HG02870 (cell line): Measurements from ENCODE around the gene ATG101.
A peak's percentile ranks its signal among the peaks of the same experiment; 100 is the strongest.

Experiments
- ATAC-seq: cut with Tn5 transposase; IDR thresholded peaks from one replicate; pipeline ENCODE4 v1.9.1; 2021; ENCODE audit warnings: mild to moderate bottlenecking, moderate library complexity; ENCODE audit not compliant: unreplicated experiment

Gene ATG101

GRCh38 chr12:52041695-52042123, 28.1 kb upstream of the ATG101 start:
- ATAC-seq, result no peak

- ATAC-seq, result no peak
Observed at GRCh38 chr12:52042706-52043385, 26.9 kb upstream of the ATG101 start.

DNA sequence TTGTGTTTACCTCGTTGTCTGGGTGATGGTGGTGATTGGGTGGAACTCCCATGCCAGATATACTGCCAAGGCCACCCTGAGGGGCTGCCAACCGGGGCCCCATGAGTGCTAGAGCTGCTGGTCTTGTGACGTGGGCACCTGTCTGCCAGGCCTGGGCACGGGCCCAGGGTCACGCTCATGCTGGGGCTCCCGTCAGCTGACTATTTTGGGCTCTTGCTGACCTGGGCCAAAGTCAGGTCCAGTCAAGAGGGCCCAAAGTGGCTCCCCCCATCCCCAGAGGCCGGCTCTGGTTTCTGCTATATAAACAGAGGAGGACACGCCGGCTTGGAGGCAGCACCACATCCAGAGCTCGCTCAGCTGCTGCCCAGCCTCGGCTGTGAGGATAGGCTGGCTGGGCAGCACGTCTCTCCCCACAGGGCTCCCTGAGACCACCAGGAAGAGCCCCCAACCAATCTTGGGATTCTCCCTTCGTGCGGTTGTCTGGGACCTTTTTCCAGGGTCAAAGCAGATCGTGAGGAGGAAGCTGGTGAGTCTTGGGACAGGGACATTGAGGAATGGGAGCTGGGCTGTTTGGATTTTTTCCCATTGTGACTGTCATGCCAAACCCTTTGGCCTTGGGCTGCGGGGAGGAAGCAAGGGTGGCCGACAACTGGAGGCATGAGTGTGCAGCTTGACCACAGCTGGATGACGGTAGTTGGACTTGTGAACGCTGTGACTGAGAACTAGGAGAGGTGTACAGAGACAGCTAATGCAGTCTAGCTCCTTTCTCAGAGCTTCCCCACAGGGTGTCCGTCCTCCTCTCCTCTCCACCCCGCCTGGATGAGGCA, 26.2 kb upstream of the ATG101 start:
- ATAC-seq, result no peak

DNA sequence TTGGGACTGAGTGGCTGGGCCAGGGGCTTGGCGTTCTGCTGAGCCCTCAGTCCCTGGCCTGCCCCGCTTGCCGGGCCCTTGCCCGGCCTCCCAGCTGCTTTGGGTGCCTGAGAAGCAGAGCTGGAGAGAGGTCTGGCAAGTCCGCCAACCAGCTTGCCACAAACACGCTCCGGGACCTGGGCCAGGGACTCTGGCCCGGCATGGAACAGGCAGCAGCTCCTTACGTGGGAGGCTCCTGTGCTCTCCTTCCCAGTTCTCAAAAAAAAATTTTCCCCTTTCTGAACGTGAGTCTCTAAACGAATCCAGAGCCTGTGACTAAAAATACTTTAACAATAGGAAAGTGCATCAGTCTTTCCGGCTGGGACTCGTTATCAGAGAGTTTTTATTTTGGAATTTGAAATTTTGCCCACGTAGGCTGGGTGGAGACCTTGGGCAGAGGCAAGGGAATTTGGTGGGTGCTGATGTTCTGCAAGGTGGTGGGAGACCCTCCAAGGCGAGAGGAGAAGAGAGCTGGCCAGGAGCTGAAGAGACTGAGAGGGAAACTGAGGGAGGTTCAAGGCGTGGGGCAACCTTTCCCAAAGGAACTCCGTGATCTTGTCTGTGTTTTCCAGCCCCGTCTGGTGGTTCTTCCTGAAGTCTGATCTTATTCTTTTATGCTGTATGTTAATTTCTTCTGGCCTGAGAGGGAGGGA, 25.3 kb upstream of the ATG101 start:
- ATAC-seq, result no peak

DNA sequence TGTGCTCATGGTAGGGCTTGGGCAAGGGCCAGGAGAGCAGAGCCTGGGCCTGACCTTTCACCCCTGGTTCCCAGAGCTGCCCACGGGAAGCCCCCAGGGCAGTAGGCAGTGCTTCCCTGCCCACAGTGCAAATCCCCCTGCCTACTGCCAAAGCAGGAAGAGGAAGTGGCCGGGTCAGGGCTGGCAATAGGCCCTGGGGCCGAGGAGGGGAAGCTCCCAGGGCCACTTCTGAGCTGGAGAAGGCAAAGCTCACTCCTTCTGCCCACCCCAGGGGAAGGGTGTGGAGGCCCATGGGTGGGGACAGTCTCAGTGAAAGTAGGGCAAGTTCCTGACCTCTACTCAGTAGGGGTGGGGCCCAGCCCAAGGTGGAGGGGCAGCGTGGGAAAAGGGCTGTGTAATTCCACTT, 24.0 kb upstream of the ATG101 start:
- no peak for ATAC-seq

GRCh38 chr12:52046859-52047258, 22.9 kb upstream of the ATG101 start:
- no peak for ATAC-seq

GRCh38 chr12:52049286-52049685, 20.5 kb upstream of the ATG101 start:
- no peak for ATAC-seq

GRCh38 chr12:52049688-52050087, 20.1 kb upstream of the ATG101 start:
- no peak for ATAC-seq

DNA sequence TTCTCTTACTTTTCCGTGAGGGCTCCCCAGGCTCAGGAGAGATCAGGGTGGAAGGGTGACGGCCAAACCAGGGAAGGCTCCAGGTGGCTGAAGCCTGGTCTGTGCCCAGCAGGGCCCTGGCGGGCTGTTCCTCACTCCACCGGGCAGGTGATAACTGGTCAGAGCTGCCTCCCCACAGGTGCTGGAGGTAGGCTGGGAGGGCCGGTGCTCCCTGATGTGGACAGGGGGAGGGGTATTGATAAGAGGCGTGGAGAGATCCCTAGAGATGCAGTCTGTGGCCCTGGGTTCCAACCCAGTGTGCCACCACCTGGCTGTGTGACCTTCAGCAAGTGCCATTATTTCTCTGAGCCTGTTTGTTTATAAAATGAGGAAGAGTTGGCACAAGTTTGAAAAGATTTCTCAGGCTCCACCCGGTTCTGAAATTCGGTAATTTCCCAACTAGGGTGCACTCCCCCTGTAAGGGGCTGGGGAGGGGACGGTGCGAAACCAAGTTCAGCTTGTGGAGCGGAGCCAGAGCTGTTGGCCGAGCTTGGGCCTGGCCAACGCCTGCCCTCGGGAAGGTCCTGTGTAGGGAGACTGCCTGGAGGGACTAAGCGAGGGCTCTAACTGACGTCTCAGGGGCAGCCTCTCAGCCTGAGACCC, 19.5 kb upstream of the ATG101 start:
- no peak for ATAC-seq

- ATAC-seq, result peak; percentile 73
Observed at GRCh38 chr12:52050758-52051541, 18.8 kb upstream of the ATG101 start, which contains the start of gene NR4A1. Gene NR4A1, plus strand, starts transcription at chr12:52051442. Its CDS starts 2,887 bp downstream, at chr12:52054329.

GRCh38 chr12:52052468-52053186, 17.2 kb upstream of the ATG101 start:
- ATAC-seq, result no peak

DNA sequence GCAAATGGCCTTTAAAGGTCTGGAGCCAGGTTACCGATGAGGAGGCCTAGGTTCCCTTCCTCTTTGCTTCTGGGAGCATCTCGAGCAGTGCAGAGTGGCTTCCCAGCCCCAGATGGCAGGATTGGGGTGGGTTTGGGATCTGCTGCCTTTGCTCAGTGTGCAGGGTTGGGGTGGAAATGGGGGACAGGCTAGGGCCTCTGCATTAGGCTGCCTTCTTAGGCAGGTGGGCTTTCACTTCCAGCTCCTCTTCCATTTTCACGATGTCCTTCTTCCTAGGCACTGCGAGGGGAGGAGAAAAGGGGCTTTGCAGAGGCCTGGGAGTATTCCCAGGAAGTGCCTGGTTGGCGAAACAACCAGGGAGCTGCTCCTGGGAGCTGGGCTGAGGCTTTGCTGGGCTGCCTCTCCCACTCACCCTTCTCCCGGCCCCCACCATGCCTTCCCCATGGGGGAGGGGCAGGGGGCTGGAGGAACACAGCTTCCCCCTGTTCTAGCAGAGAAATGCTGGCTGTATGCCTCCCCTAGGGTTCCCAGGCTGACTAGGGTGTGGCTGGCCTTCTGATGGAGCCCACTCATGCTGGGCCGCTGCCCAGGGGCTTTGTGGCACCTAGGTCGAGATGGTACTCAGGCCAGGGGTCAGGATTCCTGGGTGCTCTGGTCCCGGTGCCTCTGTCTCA, 16.1 kb upstream of the ATG101 start:
- ATAC-seq, result no peak

DNA sequence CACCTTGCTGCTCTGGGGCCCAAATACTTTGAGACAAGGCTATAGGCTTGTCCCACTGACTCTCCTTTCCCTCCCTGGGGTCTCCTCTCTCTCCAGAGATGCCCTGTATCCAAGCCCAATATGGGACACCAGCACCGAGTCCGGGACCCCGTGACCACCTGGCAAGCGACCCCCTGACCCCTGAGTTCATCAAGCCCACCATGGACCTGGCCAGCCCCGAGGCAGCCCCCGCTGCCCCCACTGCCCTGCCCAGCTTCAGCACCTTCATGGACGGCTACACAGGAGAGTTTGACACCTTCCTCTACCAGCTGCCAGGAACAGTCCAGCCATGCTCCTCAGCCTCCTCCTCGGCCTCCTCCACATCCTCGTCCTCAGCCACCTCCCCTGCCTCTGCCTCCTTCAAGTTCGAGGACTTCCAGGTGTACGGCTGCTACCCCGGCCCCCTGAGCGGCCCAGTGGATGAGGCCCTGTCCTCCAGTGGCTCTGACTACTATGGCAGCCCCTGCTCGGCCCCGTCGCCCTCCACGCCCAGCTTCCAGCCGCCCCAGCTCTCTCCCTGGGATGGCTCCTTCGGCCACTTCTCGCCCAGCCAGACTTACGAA, 15.4 kb upstream of the ATG101 start:
- ATAC-seq, result no peak

- no peak for ATAC-seq
Observed at GRCh38 chr12:52054833-52055730, 14.7 kb upstream of the ATG101 start.

DNA sequence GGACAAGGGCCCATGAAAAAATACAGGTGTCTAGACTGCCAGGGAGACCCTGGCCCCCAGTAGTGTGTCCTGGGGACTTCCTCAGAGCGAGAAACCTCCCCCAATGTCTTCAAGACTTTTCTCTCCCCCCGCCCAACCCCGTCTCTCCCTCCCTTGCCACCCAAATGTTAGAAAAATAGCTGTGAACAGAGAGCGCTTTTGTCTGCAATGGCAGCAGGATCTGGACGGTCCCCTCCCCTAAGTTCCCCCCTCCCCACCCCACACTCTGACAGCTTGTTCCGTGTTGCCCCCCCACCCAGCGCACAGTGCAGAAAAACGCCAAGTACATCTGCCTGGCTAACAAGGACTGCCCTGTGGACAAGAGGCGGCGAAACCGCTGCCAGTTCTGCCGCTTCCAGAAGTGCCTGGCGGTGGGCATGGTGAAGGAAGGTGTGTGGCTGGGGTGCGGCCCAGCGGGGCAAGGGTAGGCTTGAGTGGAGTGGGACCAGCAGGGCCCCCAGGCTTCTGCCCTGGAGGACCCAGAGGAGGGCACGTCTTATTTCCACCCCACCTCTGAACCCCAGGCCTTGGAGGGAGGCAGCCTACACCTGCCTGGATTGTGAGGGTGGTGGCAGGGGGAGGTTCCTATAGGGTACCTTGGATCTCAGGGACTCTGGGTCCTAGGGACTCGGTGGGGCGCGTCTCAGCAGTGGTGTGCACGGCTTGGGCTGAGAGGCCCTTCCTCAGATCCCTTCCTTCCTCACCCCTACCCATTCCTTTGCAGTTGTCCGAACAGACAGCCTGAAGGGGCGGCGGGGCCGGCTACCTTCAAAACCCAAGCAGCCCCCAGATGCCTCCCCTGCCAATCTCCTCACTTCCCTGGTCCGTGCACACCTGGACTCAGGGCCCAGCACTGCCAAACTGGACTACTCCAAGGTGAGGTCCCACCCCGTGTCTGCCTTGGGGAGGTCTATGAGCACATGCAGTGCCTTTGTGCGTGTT, 13.8 kb upstream of the ATG101 start:
- ATAC-seq, result no peak

- no peak for ATAC-seq
Observed at GRCh38 chr12:52056801-52057637, 12.8 kb upstream of the ATG101 start.
